Stimulated activated CD4-positive, alpha-beta T cell treated with anti-CD3 and anti-CD28 coated beads, Interleukin-15, amount 100 ng/mL, for 48 hours (primary cell): ENCODE data around the gene CSMD2.
A peak's percentile ranks its signal among the peaks of the same experiment; 100 is the strongest.
"Not testable (repeated sequence)": the region's sequence is repeated elsewhere in the genome, so short reads cannot be mapped to it uniquely, and the experiment has no call there.

ENCODE experiments used
- DNase-seq, 2 donors: peaks; one replicate each; pipeline ENCODE4 v3.0.0-alpha.2; 2020; ENCODE audit warnings: low read depth in 2 of 2

CSMD2 gene

DNA sequence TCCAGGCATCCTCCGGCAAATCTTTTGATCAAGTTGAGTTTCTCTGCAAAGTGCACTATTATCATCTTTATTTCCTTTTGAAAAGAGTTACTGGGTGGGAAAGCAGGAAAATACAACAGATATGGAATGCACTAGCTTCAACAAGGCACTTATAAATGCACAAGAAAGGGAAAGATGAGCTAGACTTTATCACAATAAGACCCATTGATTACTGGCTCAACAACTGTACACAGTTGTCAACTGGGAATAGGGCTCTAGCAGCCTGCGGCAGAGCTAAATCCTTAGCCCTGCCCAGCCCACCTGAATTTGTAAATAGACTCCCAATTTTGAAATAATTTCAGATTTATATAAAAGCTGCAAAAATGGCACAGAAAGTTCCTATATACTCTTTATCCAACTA, 111.4 kb downstream of the CSMD2 start:
- no peak for DNase-seq

DNA sequence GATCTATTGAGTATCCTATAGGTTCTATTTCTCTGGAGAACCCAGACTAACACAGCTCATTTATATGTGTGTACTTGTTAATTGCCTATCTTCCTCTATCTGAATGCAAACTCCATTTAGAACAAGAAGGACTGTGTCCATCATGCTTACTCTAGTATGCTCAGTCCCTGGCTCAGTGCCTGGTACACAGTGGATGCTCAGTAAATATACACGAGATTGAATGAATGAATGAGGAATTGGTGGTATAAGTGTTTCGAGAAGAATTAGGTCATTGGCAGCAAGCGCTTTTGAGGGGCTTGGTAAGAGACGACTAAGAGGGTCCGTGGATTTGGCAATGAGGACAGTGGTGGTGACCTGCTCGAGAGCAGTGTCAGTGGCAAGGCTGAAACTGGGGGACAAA, 112.5 kb downstream of the CSMD2 start:
- no peak for DNase-seq

- no peak for DNase-seq
These were observed 114.1 kb downstream of the CSMD2 start for GRCh38 chr1:34050709-34051485.

GRCh38 chr1:34049994-34050393, 115.0 kb downstream of the CSMD2 start:
- no peak for DNase-seq

GRCh38 chr1:34049477-34049876, 115.6 kb downstream of the CSMD2 start:
- no peak for DNase-seq

DNA sequence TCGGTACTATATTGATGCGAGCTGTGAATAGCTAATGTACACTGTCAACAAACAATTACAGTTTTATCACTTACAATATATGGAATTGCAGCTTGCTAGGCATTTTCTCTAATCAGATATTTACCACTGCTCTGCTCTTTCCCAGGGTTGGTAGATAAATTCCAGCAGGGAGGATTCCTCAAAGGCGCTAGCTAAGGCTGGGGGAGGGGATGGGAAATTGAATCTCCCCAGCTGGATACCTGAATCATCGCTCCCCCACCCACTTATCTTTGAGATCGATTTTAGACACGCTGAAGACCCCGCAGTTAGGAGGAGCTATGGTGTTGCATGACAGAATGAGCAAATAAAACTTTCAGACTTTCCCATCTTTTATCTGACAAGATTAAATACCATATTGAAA, 127.2 kb downstream of the CSMD2 start:
- no peak for DNase-seq

GRCh38 chr1:34037109-34037508, 127.9 kb downstream of the CSMD2 start:
- no peak for DNase-seq

DNA sequence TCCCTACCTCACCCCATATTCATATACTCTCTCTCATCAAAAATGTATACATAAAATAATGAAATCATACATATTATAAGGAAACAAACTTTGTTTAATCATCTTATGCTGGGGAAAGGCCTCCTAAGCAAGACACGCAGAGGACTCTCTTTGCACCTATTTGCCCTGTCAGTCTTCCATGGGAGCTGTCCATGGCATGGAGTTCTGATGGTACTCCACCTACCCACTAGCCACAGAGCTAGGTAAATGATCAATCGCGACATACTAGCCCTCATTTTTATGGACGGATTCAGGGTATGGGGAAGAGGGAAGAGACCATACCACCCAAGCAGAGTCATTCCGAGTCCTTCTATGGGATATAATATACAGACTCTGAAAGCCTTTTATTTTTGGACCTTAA, 131.0 kb downstream of the CSMD2 start:
- no peak for DNase-seq

- no peak for DNase-seq
These were observed 135.1 kb downstream of the CSMD2 start for GRCh38 chr1:34029954-34030353.

GRCh38 chr1:34029515-34029914, 135.5 kb downstream of the CSMD2 start:
- DNase-seq, result no peak

GRCh38 chr1:34028381-34029055, 136.5 kb downstream of the CSMD2 start:
- DNase-seq, result no peak

DNA sequence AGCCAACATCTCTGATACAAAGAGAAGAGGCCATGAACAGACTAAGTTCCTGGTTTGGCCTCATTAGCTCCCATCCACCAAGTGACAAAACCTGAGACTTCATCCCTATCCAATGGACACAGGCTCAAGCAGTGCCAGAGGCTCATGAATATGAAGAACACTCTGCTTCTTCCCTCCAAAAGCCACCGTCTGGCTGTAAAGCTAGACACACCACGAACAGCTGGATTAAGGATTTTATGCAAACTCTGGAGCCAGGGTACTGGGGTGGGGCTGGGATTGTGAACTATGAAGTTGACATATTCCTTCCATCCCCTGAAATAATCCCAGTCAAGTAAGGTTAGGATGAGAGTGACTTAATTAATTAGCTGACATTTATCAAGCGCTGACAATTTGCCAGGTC, 139.4 kb downstream of the CSMD2 start:
- DNase-seq, result no peak

- no peak for DNase-seq
These were observed 140.5 kb downstream of the CSMD2 start for GRCh38 chr1:34024485-34024884.

GRCh38 chr1:34019741-34020552, 145.1 kb downstream of the CSMD2 start:
- no peak for DNase-seq

- DNase-seq, result no peak
These were observed 146.7 kb downstream of the CSMD2 start for GRCh38 chr1:34018285-34018684.

DNA sequence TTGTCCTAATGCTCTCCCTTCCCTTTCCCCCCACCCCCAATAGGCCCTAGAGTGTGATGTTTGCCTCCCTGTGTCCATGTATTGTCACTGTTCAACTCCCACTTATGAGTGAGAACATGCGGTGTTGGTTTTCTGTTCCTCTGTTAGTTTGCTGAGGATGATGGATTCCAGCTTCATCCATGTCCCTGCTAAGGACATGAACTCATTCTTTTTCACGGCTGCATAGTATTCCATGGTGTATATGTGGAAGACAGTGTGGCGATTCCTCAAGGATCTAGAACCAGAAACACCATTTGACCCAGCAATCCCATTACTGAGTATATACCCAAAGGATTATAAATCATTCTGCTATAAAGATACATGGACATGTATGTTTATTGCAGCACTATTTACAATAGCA, 148.7 kb downstream of the CSMD2 start:
- not testable (repeated sequence) for DNase-seq

GRCh38 chr1:34013958-34014737, 150.9 kb downstream of the CSMD2 start:
- DNase-seq, result peak in 1 of 2 donors; percentile 2

- no peak for DNase-seq
These were observed 151.9 kb downstream of the CSMD2 start for GRCh38 chr1:34013136-34013535.

DNA sequence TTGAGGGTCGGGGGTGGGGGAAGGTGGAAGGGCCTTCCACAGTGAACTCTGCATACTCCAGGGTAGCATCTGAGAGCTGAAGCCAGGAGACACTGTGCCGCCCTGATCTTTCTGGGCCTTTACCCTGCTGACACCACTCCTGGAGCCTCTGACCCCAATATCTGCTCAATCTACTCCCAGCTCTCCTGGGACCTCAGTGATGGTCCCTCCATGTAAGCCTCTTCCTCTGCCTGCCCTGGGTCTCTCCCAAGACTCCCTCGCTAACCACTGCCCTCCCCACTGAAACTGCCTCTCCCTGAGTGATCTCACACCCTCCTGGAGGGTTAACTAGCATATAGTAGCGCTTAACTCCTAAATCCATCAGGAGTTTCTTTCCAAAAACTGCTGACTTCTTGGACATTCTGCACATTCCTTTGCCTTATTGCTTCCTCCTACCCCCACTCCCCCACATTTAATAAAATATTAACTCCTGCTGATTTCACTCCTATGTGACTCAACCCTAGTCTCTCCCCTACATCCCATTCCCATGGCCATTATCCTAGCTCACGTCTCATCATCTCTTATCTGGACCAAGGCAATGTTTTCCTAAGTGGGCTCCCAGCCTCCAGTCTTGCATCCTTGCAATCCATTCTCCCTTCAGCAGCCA, 155.6 kb downstream of the CSMD2 start:
- no peak for DNase-seq

GRCh38 chr1:34007760-34008159, 157.3 kb downstream of the CSMD2 start:
- DNase-seq, result no peak

- no peak for DNase-seq
These were observed 159.7 kb downstream of the CSMD2 start for GRCh38 chr1:34005309-34005708.
